Hepatocyte (in vitro differentiated cells): Measurements from ENCODE around the gene PITPNC1.

Source experiments
- CTCF ChIP-seq: fragments of 200-600 bp; sonication (generic); IDR thresholded peaks from 2 replicates; pipeline ENCODE4 v1.5.1; 2016; ENCODE audit warnings: antibody characterized with exemption, mild to moderate bottlenecking; ENCODE audit not compliant: poor library complexity
- EZH2 ChIP-seq: fragments of 200-600 bp; sonication (generic); IDR thresholded peaks from 2 replicates; pipeline ENCODE4 v1.6.1; 2016; ENCODE audit warnings: antibody characterized with exemption, mild to moderate bottlenecking, borderline replicate concordance
- EZH2phosphoT487 ChIP-seq: fragments of 200-600 bp; sonication (generic); IDR thresholded peaks from one replicate; pipeline ENCODE4 v1.6.1; 2018; ENCODE audit warnings: antibody characterized with exemption, mild to moderate bottlenecking, low read depth, moderate library complexity; ENCODE audit not compliant: unreplicated experiment, severe bottlenecking

- TF ChIP-seq CTCF (no peak), EZH2phosphoT487 (no peak), EZH2 (no peak)
Observed at GRCh38 chr17:67632141-67632540, 255.1 kb downstream of the PITPNC1 start.
